ENCODE measurements around the gene LCE5A. TPM values are rescaled to one million over a fixed set of nuclear protein-coding genes. Genes with fewer than 3 reads are reported as not detected.
A peak's percentile ranks its signal among the peaks of the same experiment; 100 is the strongest.

The LCE5A gene
- total RNA-seq, 2 experiments from 2014 or later = not detected

- no peak for ATAC-seq (ENCODE audit: poor library complexity)
- intact Hi-C loops (cut with DNase I, micrococcal nuclease) = no loop called here
- Histone ChIP-seq H3K27me3 (ENCODE audit: control insufficient read depth in 1 of 2, insufficient read depth in 2 of 2, low read length in 2 of 2) (peaks cover 0 to 8% of the 10 kb centered on the region in 2 experiments), H3K4me3 (ENCODE audit: low read length) (no peak overlapping the region), H3K36me3 (ENCODE audit: insufficient read depth, low read length) (no peaks in the 10 kb centered on the region), H3K9me3 (ENCODE audit: control insufficient read depth in 1 of 2, insufficient read depth in 1 of 2, low read length in 2 of 2) (no peaks in the 10 kb centered on the region), H3K27ac (ENCODE audit: low read depth in 1 of 2, low read length in 2 of 2) (no peak overlapping the region), H3K4me1 (ENCODE audit: insufficient read depth, low read length) (no peaks in the 10 kb centered on the region)
- Mint-ChIP-seq H3K9me3 (no peaks in the 10 kb centered on the region), H3K4me1 (ENCODE audit: low read depth) (no peaks in the 10 kb centered on the region), H3K27me3 (peaks cover 27% of the 10 kb centered on the region), H3K36me3 (ENCODE audit: low read depth) (no peaks in the 10 kb centered on the region), H3K27ac (no peak overlapping the region), H3K4me3 (no peak overlapping the region)
- CTCF ChIA-PET = no interaction called here
- DNase-seq = peak in 2 of 14 experiments; percentile 12 to 29
- TF ChIP-seq CTCF (IDR thresholded peaks at IDR 0.05) = no peak
- POLR2A ChIA-PET = no interaction called here
Observed at GRCh38 chr1:152495066-152495675, 15.4 kb upstream of the LCE5A start.

- Mint-ChIP-seq H3K27ac (no peak overlapping the region), H3K36me3 (ENCODE audit: low read depth) (no peaks in the 10 kb centered on the region), H3K9me3 (no peaks in the 10 kb centered on the region), H3K4me1 (ENCODE audit: low read depth) (no peaks in the 10 kb centered on the region), H3K27me3 (peaks cover 28% of the 10 kb centered on the region), H3K4me3 (no peak overlapping the region)
- CTCF ChIA-PET = no interaction called here
- Histone ChIP-seq H3K36me3 (ENCODE audit: insufficient read depth, low read length) (no peaks in the 10 kb centered on the region), H3K4me1 (ENCODE audit: insufficient read depth, low read length) (no peaks in the 10 kb centered on the region), H3K27ac (ENCODE audit: low read depth in 1 of 2, low read length in 2 of 2) (no peak overlapping the region), H3K9me3 (ENCODE audit: control insufficient read depth in 1 of 2, insufficient read depth in 1 of 2, low read length in 2 of 2) (no peaks in the 10 kb centered on the region), H3K27me3 (ENCODE audit: control insufficient read depth in 1 of 2, insufficient read depth in 2 of 2, low read length in 2 of 2) (peaks cover 0 to 8% of the 10 kb centered on the region in 2 experiments), H3K4me3 (ENCODE audit: low read length) (no peak overlapping the region)
- intact Hi-C loops (cut with DNase I, micrococcal nuclease) = no loop called here
- DNase-seq = no peak
- ATAC-seq (ENCODE audit: poor library complexity) = no peak
- no peak for TF ChIP-seq CTCF (IDR thresholded peaks at IDR 0.05)
- POLR2A ChIA-PET = no interaction called here
Observed at GRCh38 chr1:152497273-152497672, 13.3 kb upstream of the LCE5A start.

- Mint-ChIP-seq H3K9me3 (no peaks in the 10 kb centered on the region), H3K4me3 (no peak overlapping the region), H3K27ac (no peak overlapping the region), H3K36me3 (ENCODE audit: low read depth) (no peaks in the 10 kb centered on the region), H3K27me3 (peaks cover 20% of the 10 kb centered on the region), H3K4me1 (ENCODE audit: low read depth) (no peaks in the 10 kb centered on the region)
- H3K9me3 ChIP-seq (ENCODE audit: control insufficient read depth in 1 of 2, insufficient read depth in 1 of 2, low read length in 2 of 2) = no peaks in the 10 kb centered on the region
- H3K4me3 ChIP-seq (ENCODE audit: low read length) = no peak overlapping the region
- CTCF ChIA-PET = no interaction called here
- H3K27ac ChIP-seq (ENCODE audit: low read depth in 1 of 2, low read length in 2 of 2) = no peak overlapping the region
- H3K36me3 ChIP-seq (ENCODE audit: insufficient read depth, low read length) = no peaks in the 10 kb centered on the region
- no peaks in the 10 kb centered on the region for H3K27me3 ChIP-seq (ENCODE audit: control insufficient read depth in 1 of 2, insufficient read depth in 2 of 2, low read length in 2 of 2)
- ATAC-seq (ENCODE audit: poor library complexity) (no peak), DNase-seq (no peak)
- POLR2A ChIA-PET = no interaction called here
- intact Hi-C loops (cut with DNase I, micrococcal nuclease) = no loop called here
- TF ChIP-seq CTCF (IDR thresholded peaks at IDR 0.05) = no peak
- H3K4me1 ChIP-seq (ENCODE audit: insufficient read depth, low read length) = no peaks in the 10 kb centered on the region
Observed at GRCh38 chr1:152501704-152502103, 8.9 kb upstream of the LCE5A start.
